ENCODE measurements around the gene CPSF6. TPM values are rescaled to one million over a fixed set of nuclear protein-coding genes. Genes with fewer than 3 reads are reported as not detected.
"Not testable (repeated sequence)": the region's sequence is repeated elsewhere in the genome, so short reads cannot be mapped to it uniquely, and the experiment has no call there.

CPSF6 gene
- total RNA-seq, 1 donor, result 28.0 TPM

DNA sequence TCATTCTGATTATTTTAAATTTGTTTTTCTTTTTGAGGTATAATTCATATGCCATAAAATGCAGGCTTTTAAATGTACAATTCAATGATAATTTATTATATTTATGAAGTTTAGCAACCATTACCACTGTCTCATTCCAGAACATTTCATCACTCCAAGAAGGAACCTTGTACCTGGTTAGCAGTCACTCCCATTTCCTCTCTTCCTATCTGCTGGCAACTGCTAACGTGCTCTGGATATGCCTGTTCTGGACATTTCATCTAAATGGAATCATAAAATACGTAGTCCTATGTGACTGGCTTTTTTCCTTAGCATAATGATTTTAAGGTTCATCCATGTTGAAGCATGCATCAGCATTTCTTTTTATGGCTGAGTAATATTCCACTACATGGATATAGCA is 15.5 kb downstream of the CPSF6 start:
- no peak for DNase-seq (ENCODE audit: low read depth in 2 of 3, low spot score in 2 of 3)

DNA sequence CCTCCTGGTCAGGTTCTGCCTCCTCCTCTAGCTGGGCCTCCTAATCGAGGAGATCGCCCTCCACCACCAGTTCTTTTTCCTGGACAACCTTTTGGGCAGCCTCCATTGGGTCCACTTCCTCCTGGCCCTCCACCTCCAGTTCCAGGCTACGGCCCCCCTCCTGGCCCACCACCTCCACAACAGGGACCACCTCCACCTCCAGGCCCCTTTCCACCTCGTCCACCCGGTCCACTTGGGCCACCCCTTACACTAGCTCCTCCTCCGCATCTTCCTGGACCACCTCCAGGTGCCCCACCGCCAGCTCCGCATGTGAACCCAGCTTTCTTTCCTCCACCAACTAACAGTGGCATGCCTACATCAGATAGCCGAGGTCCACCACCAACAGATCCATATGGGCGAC is 19.3 kb downstream of the CPSF6 start:
- DNase-seq (ENCODE audit: low read depth in 2 of 3, low spot score in 2 of 3), result no peak

DNA sequence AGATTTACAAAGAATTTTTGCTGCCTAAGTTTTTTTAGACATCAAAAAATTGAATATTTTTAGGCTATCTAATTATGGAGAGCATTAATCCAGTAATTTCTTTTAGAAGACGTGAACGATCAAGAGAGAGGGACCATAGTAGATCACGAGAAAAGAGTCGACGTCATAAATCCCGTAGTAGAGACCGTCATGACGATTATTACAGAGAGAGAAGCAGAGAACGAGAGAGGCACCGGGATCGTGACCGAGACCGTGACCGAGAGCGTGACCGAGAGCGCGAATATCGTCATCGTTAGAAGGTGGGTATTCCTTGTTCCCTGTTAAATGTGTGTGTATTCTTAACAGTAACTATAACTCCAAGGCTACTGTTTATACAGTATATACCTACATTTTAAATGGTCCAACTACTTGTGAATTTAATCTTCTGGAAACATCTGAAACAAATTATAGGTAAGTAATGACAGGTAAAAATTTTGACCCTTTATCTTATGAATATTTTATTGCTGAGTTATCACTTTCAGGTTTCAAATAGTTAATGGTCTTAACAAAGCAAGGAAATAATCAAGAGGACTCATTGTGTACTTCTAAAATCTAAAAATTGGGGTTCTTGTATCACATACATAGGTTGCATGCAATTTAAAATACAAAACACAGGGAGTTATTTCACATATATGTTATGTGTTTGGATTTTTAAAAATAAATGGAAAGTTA is 23.1 kb downstream of the CPSF6 start:
- no peak for DNase-seq (ENCODE audit: low read depth in 2 of 3, low spot score in 2 of 3)

DNA sequence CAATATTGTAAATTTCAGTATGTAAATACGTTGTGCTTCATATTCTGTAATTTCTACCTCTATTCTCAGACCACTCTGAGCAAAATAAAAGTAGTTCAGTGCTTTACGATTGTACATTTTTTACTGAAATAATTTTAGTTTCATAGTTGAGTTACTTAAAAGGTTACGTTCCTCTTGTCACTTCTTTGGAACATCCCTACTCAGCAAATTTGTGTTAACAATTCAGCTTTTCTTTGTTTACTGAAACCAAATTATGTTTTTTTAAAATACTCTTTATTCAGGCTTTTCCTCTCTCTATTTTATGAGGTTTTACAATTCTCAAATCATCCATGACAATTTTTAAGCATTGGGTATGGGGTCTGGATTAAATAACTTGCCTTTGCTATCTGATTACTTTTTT is 25.8 kb downstream of the CPSF6 start:
- DNase-seq (ENCODE audit: low read depth in 2 of 3, low spot score in 2 of 3), result no peak

DNA sequence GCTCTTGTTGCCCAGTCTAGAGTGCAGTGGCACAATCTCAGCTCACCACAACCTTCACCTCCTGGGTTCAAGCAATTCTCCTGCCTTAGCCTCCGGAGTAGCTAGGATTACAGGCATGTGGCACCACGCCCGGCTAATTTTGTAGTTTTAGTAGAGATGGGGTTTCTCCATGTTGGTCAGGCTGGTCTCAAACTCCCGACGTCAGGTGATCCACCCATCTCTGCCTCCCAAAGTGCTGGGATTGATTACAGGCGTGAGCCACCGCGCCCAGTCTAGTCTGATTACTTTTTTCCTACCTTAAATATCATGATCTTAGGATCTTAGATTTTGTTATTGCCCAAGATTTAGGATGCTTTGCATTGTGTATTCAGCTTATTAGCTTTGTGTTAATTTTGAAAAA is 26.3 kb downstream of the CPSF6 start:
- DNase-seq (ENCODE audit: low read depth in 2 of 3, low spot score in 2 of 3), result not testable (repeated sequence)

DNA sequence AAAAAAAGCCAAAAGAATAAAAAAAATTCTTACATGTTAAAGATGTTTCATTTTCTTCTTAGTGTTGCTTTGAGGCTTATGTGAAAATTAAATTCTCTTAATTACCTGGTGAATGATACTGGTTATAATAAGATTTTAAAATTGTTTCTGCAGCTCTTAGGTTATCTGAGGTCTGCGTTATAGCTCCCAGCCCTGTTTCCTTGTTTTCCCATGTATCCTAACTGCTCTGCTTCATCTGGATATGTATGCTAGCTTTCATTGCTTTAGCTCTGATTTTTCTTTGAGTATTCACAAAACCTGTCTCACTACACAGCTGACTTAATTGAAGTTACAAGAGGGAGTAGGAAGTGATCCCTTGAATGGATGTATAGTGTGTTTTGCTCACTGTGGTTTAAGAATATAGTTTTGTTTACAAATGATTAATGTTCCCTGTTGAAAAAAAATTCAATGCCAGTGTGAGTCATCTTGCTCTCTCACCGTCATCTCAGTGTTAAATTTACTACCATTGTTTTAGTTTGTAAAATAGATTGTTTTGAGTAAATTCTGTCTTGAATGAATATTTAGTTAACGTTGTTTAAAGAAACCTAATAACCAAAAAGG is 26.8 kb downstream of the CPSF6 start:
- DNase-seq (ENCODE audit: low read depth in 2 of 3, low spot score in 2 of 3), result no peak

DNA sequence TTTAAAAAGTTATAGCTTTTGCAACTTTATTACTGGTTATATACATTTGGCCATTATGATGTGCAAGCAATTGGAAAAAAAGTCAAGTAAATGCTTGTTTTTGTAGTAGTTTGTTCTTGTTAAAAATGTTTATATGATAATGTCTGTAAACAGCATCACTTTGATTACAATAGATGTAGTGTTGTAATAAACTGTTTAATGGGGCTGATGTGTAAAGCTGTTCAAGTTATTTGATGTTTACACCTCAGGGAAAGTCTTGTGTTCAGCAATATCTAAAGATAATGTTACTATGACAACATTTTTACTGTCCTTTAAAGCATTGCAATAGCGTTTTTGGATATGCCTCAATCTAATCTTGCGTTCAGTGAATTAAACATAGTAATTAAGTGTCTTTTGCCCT is 30.4 kb downstream of the CPSF6 start:
- DNase-seq (ENCODE audit: low read depth in 2 of 3, low spot score in 2 of 3), result no peak

DNA sequence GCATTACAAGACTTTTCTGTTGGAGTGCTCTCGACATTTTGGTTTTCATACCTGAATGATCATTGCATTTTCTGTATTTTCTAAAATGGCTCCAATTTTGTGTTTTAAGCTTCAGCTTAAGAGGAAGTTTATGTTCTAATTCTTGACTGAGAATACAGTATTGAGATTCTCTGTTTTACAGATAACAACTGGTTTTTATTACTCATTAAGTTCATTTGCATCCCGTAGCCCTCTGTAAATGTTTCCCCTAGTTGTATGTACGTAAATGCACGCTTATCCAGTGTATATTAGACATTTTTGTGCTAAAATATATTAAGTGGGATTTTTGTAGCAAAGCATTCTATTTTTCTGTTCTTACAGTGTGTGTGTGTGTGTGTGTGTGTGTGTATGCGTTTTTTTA is 33.1 kb downstream of the CPSF6 start:
- no peak for DNase-seq (ENCODE audit: low read depth in 2 of 3, low spot score in 2 of 3)

DNA sequence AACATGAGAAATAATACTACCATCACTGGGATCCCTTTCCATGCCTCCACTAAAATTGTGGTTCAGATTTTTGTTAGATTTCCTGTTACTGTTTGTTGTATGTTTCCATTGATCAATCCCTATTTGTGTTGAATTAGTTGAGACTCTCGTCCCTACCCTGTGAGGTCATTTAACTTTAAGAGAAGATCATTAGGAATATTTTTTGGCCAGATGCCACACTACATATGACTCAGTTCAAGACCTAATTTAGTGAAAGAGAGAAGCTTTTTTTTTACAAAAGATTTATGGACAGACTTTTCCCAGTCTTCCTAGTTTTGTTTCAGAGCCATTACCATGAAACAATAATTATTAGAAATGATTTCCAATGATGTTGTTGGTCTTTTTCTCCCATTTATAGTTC is 35.5 kb downstream of the CPSF6 start:
- no peak for DNase-seq (ENCODE audit: low read depth in 2 of 3, low spot score in 2 of 3)

DNA sequence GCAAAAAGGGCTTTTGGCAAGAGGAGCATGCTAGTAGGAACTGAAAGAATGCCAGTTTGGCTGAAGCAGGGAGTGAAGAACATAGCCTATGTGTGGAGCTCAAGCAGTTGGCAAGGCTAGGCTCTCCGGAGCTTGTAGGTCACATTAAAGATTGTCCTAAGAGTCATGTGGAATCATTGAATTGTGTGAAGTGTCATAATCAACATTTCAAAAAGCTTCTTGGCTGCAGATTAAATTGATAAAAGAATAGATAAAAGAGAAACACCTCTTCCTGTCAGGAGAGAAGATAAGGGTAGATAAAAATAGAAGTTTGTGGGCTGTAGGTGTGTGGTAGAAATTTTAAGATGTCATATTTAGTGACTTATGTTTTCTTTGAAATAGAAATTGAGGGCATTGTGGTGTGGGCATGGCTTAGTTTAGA is 36.1 kb downstream of the CPSF6 start:
- no peak for DNase-seq (ENCODE audit: low read depth in 2 of 3, low spot score in 2 of 3)

DNA sequence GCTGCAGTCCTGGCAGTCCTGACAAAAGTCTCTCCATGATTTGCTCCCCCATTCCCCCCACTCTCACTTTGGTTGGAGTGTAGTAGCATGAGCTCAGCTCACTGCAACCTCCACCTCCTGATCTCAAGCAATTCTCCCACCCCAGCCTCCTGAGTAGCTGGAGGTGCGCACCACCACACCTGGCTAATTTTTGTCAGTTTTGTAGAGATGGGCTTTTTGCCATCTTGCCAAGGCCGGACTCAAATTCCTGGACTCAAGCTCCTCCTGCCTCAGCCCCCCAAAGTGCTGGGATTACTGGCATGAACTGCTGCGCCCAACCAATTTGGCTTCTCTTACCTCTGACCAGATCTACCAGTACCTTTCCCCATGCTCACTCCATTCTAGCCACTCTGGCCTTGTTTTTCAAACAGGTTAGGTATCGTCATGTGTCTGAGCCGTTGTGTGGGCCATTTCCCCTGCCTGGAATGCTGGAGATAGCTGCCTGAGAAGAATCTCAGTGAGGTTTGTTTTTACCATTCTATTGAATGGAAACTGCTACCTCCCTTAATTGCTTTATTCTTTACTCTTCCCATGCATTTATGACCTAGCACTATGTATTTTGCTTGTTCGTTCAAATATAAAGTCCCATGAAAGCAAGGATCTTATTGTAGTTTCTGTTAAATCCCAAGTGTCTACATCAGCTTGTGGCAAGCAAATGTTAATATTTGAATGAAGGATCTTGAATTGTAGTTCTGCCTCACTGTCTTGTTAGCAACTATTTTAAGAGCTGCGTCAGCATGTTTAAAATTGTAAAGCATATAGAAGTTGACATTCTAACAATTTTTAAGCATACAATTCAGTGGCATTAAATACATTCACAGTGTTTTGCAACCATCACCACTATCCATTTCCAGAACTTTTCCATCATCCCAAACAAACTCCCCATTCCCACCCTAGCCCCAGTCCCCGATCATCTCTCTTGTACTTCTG is 39.7 kb downstream of the CPSF6 start:
- DNase-seq (ENCODE audit: low read depth in 2 of 3, low spot score in 2 of 3), result no peak

DNA sequence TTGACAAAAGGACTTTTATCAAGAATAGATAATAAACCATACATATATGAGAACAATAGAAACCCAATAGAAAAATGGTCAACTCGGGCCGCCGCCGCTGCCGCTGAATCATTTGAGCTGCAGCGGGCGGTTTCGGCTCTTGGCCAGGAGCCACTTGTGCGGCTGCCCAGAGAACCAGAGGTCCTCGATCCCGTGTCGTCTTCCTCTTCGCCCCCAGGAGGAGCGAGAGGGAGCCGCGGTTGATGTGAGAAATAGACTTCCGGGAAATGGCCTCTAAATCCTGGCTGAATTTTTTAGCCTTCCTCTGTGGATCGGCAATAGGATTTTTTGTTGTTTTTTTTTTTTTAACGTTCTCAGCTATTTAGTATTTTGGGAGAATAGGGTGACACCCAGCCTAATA is 44.8 kb downstream of the CPSF6 start:
- DNase-seq (ENCODE audit: low read depth in 2 of 3, low spot score in 2 of 3), result peak in 2 of 3 donors; percentile 67 to 68

DNA sequence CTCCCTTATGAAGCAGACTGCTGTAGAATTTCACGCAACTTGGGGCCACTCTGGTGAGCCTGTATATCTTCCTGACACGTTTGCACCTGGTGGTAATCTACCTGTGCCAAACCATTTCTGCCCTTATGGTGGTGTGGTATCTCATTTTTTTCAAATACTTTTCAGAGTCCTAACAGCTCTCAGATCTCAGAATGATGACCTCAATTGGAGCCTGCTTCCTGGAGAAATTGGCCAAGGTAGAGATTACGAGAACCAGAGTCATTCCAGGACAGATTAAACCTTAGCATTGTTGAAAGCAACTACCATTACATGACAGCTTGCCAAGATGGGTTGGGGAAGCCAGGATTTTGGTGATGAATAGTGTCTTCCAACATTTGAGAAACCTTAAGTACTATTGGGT is 48.2 kb downstream of the CPSF6 start:
- no peak for DNase-seq (ENCODE audit: low read depth in 2 of 3, low spot score in 2 of 3)

DNA sequence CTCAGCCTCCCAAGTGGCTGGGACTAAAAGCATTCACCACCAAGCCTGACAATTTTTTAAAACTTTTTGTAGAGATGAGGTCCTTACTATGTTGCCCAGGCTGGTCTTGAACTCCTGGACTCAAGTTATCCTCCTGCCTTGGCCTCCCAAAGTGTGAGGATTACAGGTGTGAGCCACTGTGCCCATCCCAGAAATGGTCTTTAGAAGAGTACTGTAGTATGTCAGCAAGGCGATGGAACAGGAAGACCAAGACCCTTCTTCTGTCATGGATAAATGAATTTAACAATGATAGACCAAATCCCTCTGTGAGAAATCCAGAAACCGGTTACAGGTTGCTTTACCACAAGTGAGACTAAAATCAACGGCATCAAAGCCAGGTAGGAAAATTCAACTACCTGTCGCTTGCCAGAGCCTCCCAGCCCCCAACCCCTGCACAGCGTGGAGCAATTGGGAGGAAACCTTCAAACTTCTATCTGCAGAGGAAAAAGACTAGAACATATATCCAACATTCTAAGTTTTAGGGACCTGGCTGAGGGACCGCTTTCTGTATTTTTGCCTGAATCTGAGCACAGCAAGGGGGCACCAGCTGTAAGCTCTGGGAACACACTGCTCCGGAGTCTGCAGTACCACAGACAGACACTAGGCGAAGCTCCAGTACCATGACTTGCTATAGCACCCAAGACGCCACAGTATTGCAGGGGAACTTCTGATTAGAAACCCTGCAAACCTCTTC is 51.3 kb downstream of the CPSF6 start:
- peak; percentile 64 to 91 (median 84) for DNase-seq (ENCODE audit: low read depth in 2 of 3, low spot score in 2 of 3)

DNA sequence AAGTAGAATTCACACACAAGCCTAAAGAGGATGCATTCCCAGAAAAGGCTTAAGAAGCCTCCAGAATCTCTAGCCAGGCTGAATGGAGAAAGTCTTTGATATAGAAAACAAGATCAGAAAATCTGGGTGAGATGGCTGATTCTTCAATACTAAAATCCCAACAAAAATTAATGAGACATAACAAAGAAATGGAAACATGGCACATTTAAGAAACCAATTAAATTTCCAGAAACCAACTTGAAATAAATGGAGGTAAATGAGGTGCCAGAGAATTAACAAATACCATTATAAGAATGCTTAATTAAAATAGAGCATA is 51.9 kb downstream of the CPSF6 start:
- DNase-seq (ENCODE audit: low read depth in 2 of 3, low spot score in 2 of 3), result no peak

DNA sequence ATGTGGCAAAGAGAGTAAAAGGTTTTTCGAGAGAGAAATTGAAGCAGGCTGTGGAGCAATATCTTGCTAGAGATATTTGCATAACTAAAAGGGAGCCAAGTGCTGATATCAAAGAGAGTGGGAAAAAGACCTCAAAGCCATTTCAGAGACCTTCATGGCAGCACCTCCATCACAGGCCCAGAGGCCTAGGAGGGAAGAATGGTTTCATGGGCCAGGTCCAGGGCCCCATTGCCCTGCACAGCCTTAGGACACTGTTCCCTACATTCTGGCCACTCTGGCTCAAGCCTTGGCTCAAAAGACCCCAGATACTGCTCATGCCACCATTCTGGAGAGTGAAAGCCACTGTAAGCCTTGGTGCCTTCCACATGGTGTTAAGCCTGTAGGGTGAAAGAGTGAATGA is 58.8 kb downstream of the CPSF6 start:
- no peak for DNase-seq (ENCODE audit: low read depth in 2 of 3, low spot score in 2 of 3)

DNA sequence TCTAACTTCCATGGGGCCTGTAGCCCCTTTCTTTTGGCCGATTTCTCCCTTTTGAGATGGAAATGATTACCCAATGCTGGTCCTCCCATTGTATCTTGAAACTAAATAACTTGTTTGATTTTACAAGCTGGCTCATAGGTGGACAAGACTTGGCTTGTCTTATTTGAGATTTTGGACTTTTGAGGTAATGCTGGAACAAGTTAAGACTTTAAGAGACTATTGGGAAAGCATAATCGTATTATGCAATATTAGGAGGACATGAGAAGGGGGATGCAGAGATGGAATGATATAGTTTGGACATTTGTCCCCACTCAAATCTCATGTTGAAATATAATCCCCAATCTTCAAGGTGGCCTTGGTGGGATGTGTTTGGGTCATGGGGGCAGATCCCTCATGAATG is 59.6 kb downstream of the CPSF6 start:
- DNase-seq (ENCODE audit: low read depth in 2 of 3, low spot score in 2 of 3), result no peak

DNA sequence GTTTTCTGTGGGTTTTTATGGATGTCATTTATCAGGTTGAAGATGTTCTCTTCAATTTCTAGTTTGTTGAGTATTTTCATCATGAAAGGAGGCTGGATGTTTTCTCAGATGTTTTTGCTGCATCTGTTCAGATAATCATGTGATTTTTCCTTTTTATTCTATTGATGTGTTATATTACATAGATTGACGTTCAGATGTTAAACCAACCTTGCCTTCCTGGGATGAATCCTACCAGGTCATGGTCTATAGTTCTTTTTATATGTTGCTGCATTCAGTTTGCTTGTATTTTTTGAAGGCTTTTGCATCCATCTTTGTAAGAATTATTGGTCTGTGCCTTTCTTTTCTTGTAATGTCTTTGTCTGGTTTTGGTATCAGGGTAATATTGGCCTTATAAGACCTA is 64.9 kb downstream of the CPSF6 start:
- DNase-seq (ENCODE audit: low read depth in 2 of 3, low spot score in 2 of 3), result no peak

DNA sequence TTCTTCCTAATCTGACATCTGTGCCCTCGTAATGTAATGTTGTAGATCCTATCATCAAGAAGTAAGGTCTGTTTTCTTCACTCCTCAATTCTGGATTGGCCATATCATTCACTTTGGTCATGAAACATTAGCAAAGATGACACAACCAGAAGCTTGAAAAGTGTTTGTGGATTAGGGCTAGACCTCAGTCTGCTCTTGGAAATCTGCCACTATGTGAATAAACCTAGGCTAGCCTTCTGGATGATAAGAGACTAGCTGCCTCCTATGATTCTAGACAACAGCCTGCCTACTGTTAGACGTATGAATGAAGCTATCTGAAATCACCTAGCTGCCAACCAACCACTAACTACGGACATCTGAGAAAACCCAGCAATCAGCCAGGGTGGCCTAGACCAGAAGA is 70.1 kb downstream of the CPSF6 start:
- DNase-seq (ENCODE audit: low read depth in 2 of 3, low spot score in 2 of 3), result no peak

DNA sequence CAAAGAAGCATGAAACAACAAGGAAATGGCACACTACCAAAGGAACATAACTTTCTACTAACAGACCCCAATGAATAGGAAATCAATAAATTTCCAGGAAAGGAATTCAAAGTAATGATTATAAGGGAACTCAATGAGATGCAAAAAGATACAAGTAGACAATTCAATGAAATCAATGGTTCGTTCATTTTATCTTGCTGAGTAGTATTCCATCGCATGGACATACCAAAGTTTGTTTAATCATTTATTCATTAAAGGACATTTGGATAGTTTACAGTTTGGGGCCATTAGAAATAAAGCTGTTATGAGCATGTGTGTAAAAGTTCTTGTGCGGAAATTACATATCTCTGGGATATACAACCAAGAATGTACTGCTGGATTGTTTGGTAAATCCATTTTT is 73.8 kb downstream of the CPSF6 start:
- no peak for DNase-seq (ENCODE audit: low read depth in 2 of 3, low spot score in 2 of 3)

DNA sequence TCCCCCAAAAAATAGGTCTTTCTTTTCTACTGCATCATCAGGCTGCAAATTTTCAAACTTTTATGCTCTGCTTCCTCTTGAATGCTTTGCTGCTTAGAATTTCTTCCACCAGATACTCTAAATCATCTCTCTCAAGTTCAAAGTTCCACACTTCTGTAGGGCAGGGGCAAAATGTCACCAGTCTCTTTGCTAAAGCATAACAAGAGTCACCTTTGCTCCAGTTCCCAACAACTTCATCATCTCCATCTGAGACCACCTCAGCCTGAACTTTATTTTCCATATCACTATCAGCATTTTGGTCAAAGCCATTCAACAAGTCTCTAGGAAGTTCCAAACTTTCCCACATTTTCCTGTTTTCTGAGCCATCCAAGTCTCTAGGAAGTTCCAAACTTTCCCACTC is 77.4 kb downstream of the CPSF6 start:
- not testable (repeated sequence) for DNase-seq (ENCODE audit: low read depth in 2 of 3, low spot score in 2 of 3)

Data from hematopoietic multipotent progenitor cell (in vitro differentiated cells).